HepG2 (cell line): ENCODE results near the gene UBE2O. TPM values are rescaled to one million over a fixed set of nuclear protein-coding genes. Genes with fewer than 3 reads are reported as not detected.

ENCODE experiments used
- AGO2 ChIP-seq: fragments of 200-400 bp; formaldehyde crosslinking; optimal IDR thresholded peaks from 2 replicates; pipeline ENCODE3; 2017; ENCODE audit warnings: mild to moderate bottlenecking, low read depth, low read length, moderate library complexity
- GATAD1 ChIP-seq: IDR thresholded peaks from 2 replicates; pipeline ENCODE4 v1.6.1; 2016; ENCODE audit warnings: missing genetic modification reagents, missing compliant biosample characterization
- NCOA2 ChIP-seq: sonication (generic); formaldehyde crosslinking; IDR thresholded peaks from 2 replicates; pipeline ENCODE4 v1.8.0; 2022; ENCODE audit warnings: inconsistent platforms
- NFATC3 ChIP-seq: sonication (generic); formaldehyde crosslinking; IDR thresholded peaks from 2 replicates; pipeline ENCODE4 v1.5.1; 2020; ENCODE audit warnings: mild to moderate bottlenecking, missing genetic modification reagents
- NR1H2 ChIP-seq: sonication (generic); formaldehyde crosslinking; IDR thresholded peaks from 2 replicates; pipeline ENCODE4 v1.8.1; 2022; ENCODE audit warnings: low read depth, missing genetic modification reagents, borderline replicate concordance
- ONECUT2 ChIP-seq: sonication (generic); formaldehyde crosslinking; IDR thresholded peaks from 2 replicates; pipeline ENCODE4 v1.4.0; 2020; ENCODE audit warnings: missing genetic modification reagents
- REL ChIP-seq: sonication (generic); formaldehyde crosslinking; conservative IDR thresholded peaks from 2 replicates; pipeline ENCODE4 v1.8.0; 2022; ENCODE audit warnings: mild to moderate bottlenecking, missing genetic modification reagents, moderate library complexity
- TAF15 ChIP-seq: fragments of 200-400 bp; formaldehyde crosslinking; IDR thresholded peaks from one replicate; pipeline ENCODE4 v1.6.1; 2018; ENCODE audit warnings: mild to moderate bottlenecking, low read depth, low read length; ENCODE audit not compliant: poor library complexity, severe bottlenecking
- TCF12 ChIP-seq, 2 experiments: fragments of 450-650 bp in 1 of 2; sonication (generic) in 1 of 2; formaldehyde crosslinking in 1 of 2; IDR thresholded peaks; 2 replicates each; pipeline versions ENCODE4 v1.6.1 to v1.8.0; 2017 to 2022; ENCODE audit warnings: antibody characterized with exemption in 1 of 2, mild to moderate bottlenecking in 1 of 2, missing genetic modification reagents in 1 of 2, moderate library complexity in 1 of 2
- ZMYM3 ChIP-seq: sonication (generic); formaldehyde crosslinking; IDR thresholded peaks from 2 replicates; pipeline ENCODE4 v1.5.1; 2020; ENCODE audit warnings: mild to moderate bottlenecking, missing genetic modification reagents
- ZNF12 ChIP-seq: sonication (generic); formaldehyde crosslinking; IDR thresholded peaks from 2 replicates; pipeline ENCODE4 v1.5.0; 2020; ENCODE audit warnings: missing genetic modification reagents
- ZNF530 ChIP-seq: sonication (generic); formaldehyde crosslinking; IDR thresholded peaks from 2 replicates; pipeline ENCODE4 v1.5.0; 2020; ENCODE audit warnings: low read depth, mild to moderate bottlenecking, missing genetic modification reagents
- ZNF607 ChIP-seq: sonication (generic); formaldehyde crosslinking; IDR thresholded peaks from 2 replicates; pipeline ENCODE4 v1.5.1; 2020; ENCODE audit warnings: missing genetic modification reagents, mild to moderate bottlenecking, borderline replicate concordance
- ZSCAN12 ChIP-seq: sonication (generic); formaldehyde crosslinking; IDR thresholded peaks from 2 replicates; pipeline ENCODE4 v1.9.0; 2021; ENCODE audit warnings: mild to moderate bottlenecking, missing genetic modification reagents
- polyA plus RNA-seq, 8 experiments: library from polyadenylated mRNA; depleted of rRNA in 3 of 8; stranded (reverse) in 7 of 8; unstranded in 1 of 8; fragments of >200 nt; fragmentation: Illumina TruSeq in 4 of 8; extraction: Trizol in 4 of 8; gene quantifications; 2 replicates each; pipeline versions ENCODE4 v1.2.1 to v1.2.3, GENCODE V29; 2011 to 2016; ENCODE audit warnings: low read depth in 4 of 8, missing spikeins in 1 of 8, mixed read lengths in 1 of 8; ENCODE audit not compliant: insufficient read depth in 1 of 8
- total RNA-seq, 5 experiments: library from RNA; depleted of rRNA; stranded (reverse); fragments of >200 nt; fragmentation: Illumina TruSeq; extraction: Trizol; gene quantifications; 2 replicates each; pipeline ENCODE4 v1.2.3, GENCODE V29; 2016; ENCODE audit warnings: low read depth in 1 of 5
- TF ChIP-seq, protein P1 (sequence below), 2 experiments: fragments of 450-650 bp in 1 of 2; sonication (generic) in 1 of 2; formaldehyde crosslinking in 1 of 2; IDR thresholded peaks; 2 replicates each; pipeline versions ENCODE4 v1.6.1 to v1.8.0; 2016 to 2022; ENCODE audit warnings: antibody characterized with exemption in 1 of 2, mild to moderate bottlenecking in 1 of 2, missing genetic modification reagents in 1 of 2
- TF ChIP-seq, protein P2 (sequence below): sonication (generic); formaldehyde crosslinking; IDR thresholded peaks from 2 replicates; pipeline ENCODE4 v1.4.0; 2020; ENCODE audit warnings: missing genetic modification reagents
- TF ChIP-seq, protein P3 (sequence below): sonication (generic); formaldehyde crosslinking; IDR thresholded peaks from 2 replicates; pipeline ENCODE4 v1.5.0; 2020; ENCODE audit warnings: missing genetic modification reagents

The UBE2O gene
- total and polyA plus RNA-seq, 2 of the 13 experiments (the other 11 are each of a cell fraction or from before 2014, with no cell fraction given) = 21.5 to 23.5 TPM

- TF ChIP-seq, protein P1, sequence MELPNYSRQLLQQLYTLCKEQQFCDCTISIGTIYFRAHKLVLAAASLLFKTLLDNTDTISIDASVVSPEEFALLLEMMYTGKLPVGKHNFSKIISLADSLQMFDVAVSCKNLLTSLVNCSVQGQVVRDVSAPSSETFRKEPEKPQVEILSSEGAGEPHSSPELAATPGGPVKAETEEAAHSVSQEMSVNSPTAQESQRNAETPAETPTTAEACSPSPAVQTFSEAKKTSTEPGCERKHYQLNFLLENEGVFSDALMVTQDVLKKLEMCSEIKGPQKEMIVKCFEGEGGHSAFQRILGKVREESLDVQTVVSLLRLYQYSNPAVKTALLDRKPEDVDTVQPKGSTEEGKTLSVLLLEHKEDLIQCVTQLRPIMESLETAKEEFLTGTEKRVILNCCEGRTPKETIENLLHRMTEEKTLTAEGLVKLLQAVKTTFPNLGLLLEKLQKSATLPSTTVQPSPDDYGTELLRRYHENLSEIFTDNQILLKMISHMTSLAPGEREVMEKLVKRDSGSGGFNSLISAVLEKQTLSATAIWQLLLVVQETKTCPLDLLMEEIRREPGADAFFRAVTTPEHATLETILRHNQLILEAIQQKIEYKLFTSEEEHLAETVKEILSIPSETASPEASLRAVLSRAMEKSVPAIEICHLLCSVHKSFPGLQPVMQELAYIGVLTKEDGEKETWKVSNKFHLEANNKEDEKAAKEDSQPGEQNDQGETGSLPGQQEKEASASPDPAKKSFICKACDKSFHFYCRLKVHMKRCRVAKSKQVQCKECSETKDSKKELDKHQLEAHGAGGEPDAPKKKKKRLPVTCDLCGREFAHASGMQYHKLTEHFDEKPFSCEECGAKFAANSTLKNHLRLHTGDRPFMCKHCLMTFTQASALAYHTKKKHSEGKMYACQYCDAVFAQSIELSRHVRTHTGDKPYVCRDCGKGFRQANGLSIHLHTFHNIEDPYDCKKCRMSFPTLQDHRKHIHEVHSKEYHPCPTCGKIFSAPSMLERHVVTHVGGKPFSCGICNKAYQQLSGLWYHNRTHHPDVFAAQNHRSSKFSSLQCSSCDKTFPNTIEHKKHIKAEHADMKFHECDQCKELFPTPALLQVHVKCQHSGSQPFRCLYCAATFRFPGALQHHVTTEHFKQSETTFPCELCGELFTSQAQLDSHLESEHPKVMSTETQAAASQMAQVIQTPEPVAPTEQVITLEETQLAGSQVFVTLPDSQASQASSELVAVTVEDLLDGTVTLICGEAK (IDR thresholded peaks at IDR 0.05) = no peak
- TF ChIP-seq, protein P1 (CRISPR knock-in tag; IDR thresholded peaks at IDR 0.05) = 0 out of 2 replicates have a peak, but pooled peaks have one; percentile 49
- TF ChIP-seq, protein P2, sequence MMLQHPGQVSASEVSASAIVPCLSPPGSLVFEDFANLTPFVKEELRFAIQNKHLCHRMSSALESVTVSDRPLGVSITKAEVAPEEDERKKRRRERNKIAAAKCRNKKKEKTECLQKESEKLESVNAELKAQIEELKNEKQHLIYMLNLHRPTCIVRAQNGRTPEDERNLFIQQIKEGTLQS = peak; percentile 45; the same call in 1 of the 2 replicates
- TF ChIP-seq REL (0 out of 2 replicates have a peak, but pooled peaks have one; percentile 49), NFATC3 (CRISPR knock-in tag) (no peak), GATAD1 (CRISPR knock-in tag) (no peak), ZSCAN12 (CRISPR knock-in tag) (peak; percentile 54), NR1H2 (CRISPR knock-in tag) (no peak), ZNF607 (peak; percentile 53), TAF15 (peak; percentile 95), NCOA2 (CRISPR knock-in tag) (peak; percentile 27; the same call in 1 of the 2 replicates), ZNF12 (no peak), ZMYM3 (CRISPR knock-in tag) (no peak), ZNF530 (no peak), TCF12 (IDR thresholded peaks at IDR 0.05) (no peak), TCF12 (CRISPR knock-in tag; IDR thresholded peaks at IDR 0.05) (no peak), AGO2 (no peak), ONECUT2 (no peak)
- TF ChIP-seq, protein P3, sequence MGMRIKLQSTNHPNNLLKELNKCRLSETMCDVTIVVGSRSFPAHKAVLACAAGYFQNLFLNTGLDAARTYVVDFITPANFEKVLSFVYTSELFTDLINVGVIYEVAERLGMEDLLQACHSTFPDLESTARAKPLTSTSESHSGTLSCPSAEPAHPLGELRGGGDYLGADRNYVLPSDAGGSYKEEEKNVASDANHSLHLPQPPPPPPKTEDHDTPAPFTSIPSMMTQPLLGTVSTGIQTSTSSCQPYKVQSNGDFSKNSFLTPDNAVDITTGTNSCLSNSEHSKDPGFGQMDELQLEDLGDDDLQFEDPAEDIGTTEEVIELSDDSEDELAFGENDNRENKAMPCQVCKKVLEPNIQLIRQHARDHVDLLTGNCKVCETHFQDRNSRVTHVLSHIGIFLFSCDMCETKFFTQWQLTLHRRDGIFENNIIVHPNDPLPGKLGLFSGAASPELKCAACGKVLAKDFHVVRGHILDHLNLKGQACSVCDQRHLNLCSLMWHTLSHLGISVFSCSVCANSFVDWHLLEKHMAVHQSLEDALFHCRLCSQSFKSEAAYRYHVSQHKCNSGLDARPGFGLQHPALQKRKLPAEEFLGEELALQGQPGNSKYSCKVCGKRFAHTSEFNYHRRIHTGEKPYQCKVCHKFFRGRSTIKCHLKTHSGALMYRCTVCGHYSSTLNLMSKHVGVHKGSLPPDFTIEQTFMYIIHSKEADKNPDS (CRISPR knock-in tag) = no peak
These were observed 68.5 kb downstream of the UBE2O start, which contains the start of gene SPHK1 (continued) for GRCh38 chr17:76384222-76384986.
